Breast epithelium (tissue), 3 donors: ENCODE measurements around the gene BPIFB3.

ENCODE experiments used
- CTCF ChIP-seq, 3 donors: fragments of 450-650 bp; IDR thresholded peaks; one replicate each; pipeline ENCODE4 v1.5.1; 2016 to 2017; ENCODE audit warnings: antibody characterized with exemption in 3 of 3, mild to moderate bottlenecking in 3 of 3, moderate library complexity in 3 of 3
- POLR2AphosphoS5 ChIP-seq, 3 donors: sonication (generic); formaldehyde crosslinking; IDR thresholded peaks; one replicate each; pipeline ENCODE4 v1.6.1; 2017; ENCODE audit warnings: antibody characterized with exemption in 3 of 3

- no peak for TF ChIP-seq CTCF (IDR thresholded peaks at IDR 0.05)
- no peak for TF ChIP-seq POLR2AphosphoS5 (IDR thresholded peaks at IDR 0.05)
Measured at GRCh38 chr20:33108661-33109060, 55.0 kb downstream of the BPIFB3 start.
